T follicular helper cell (primary cell): ENCODE data around the gene BAIAP2L1.

ENCODE experiments used
- DNase-seq: peaks from one replicate; pipeline ENCODE4 v3.0.0-alpha.2; 2020; ENCODE audit warnings: low read depth

BAIAP2L1 gene

GRCh38 chr7:98357751-98358161 lies 43.1 kb downstream of the BAIAP2L1 start:
- DNase-seq: no peak

- no peak for DNase-seq
Observed at GRCh38 chr7:98355250-98355538, 45.7 kb downstream of the BAIAP2L1 start.

GRCh38 chr7:98354511-98355249 lies 46.2 kb downstream of the BAIAP2L1 start:
- DNase-seq: no peak

GRCh38 chr7:98354052-98354451 lies 46.8 kb downstream of the BAIAP2L1 start:
- DNase-seq: no peak

GRCh38 chr7:98352621-98353020 lies 48.3 kb downstream of the BAIAP2L1 start:
- no peak for DNase-seq

GRCh38 chr7:98351136-98351535 lies 49.8 kb downstream of the BAIAP2L1 start:
- DNase-seq: no peak

GRCh38 chr7:98348726-98349474 lies 52.0 kb downstream of the BAIAP2L1 start:
- DNase-seq: no peak

- DNase-seq: no peak
Observed at GRCh38 chr7:98346515-98347069, 54.3 kb downstream of the BAIAP2L1 start.

- DNase-seq: no peak
Observed at GRCh38 chr7:98341106-98341505, 59.8 kb downstream of the BAIAP2L1 start.

GRCh38 chr7:98339043-98339442 lies 61.8 kb downstream of the BAIAP2L1 start:
- DNase-seq: no peak

GRCh38 chr7:98338441-98338840 lies 62.4 kb downstream of the BAIAP2L1 start:
- no peak for DNase-seq

- DNase-seq: no peak
Observed at GRCh38 chr7:98335411-98335977, 65.4 kb downstream of the BAIAP2L1 start.

GRCh38 chr7:98334081-98334480 lies 66.8 kb downstream of the BAIAP2L1 start:
- no peak for DNase-seq

GRCh38 chr7:98330926-98331529 lies 69.9 kb downstream of the BAIAP2L1 start:
- no peak for DNase-seq

GRCh38 chr7:98329791-98330373 lies 71.0 kb downstream of the BAIAP2L1 start:
- DNase-seq: no peak

- DNase-seq: no peak
Observed at GRCh38 chr7:98329100-98329790, 71.6 kb downstream of the BAIAP2L1 start.

- DNase-seq: no peak
Observed at GRCh38 chr7:98324782-98325181, 76.1 kb downstream of the BAIAP2L1 start.

- no peak for DNase-seq
Observed at GRCh38 chr7:98323597-98324322, 77.1 kb downstream of the BAIAP2L1 start.

- DNase-seq: no peak
Observed at GRCh38 chr7:98322331-98323270, 78.3 kb downstream of the BAIAP2L1 start.

- no peak for DNase-seq
Observed at GRCh38 chr7:98321301-98321700, 79.6 kb downstream of the BAIAP2L1 start.
